Lower lobe of right lung (tissue), 2 donors: ENCODE results near the gene CTSE. TPM values are rescaled to one million over a fixed set of nuclear protein-coding genes. Genes with fewer than 3 reads are reported as not detected.

Experiments used
- ATAC-seq, 2 donors: fragments of 200-7000 bp; cut with Tn5 transposase; one replicate each; pipeline ENCODE4 v1.9.1; 2020 to 2022; ENCODE audit warnings: mild to moderate bottlenecking in 2 of 2, moderate library complexity in 2 of 2
- DNase-seq: peaks from one replicate; pipeline ENCODE4 v3.0.0-alpha.2; 2020
- H3K27ac ChIP-seq: fragments of 200-600 bp; one replicate; pipeline ENCODE4 v1.8.0; 2022
- H3K27me3 ChIP-seq: fragments of 200-600 bp; one replicate; pipeline ENCODE4 v1.8.0; 2022; ENCODE audit warnings: low read depth
- H3K36me3 ChIP-seq: fragments of 200-600 bp; one replicate; pipeline ENCODE4 v1.8.0; 2022; ENCODE audit warnings: mild to moderate bottlenecking
- H3K4me1 ChIP-seq: fragments of 200-600 bp; one replicate; pipeline ENCODE4 v1.8.0; 2022
- H3K4me3 ChIP-seq: fragments of 200-600 bp; one replicate; pipeline ENCODE4 v1.8.0; 2022; ENCODE audit warnings: mild to moderate bottlenecking
- H3K9me3 ChIP-seq: fragments of 200-600 bp; one replicate; pipeline ENCODE4 v1.8.0; 2022
- intact Hi-C: fragments of 100-400 bp; cut with DNase I; formaldehyde crosslinking; loops from one replicate; pipeline ENCODE4 v1.11.0; 2022
- total RNA-seq: library from RNA; stranded (reverse); fragmentation: NEBNext Ultra II Directional; extraction: Animal tissue kit (Norgen Biotek cat#: 25700); gene quantifications from one replicate; pipeline ENCODE4 v1.2.1, GENCODE V29; 2021
- TF ChIP-seq, protein P1 (sequence below): fragments of 200-600 bp; IDR thresholded peaks from one replicate; pipeline ENCODE4 v1.8.0; 2022; ENCODE audit warnings: antibody characterized with exemption, mild to moderate bottlenecking
- donor health status: DM: no; HTN: yes; CAD: no; lungs with severe emphysema.

CTSE gene
- total RNA-seq, 1 donor from 2014 or later: 63.6 TPM

GRCh38 chr1:205961991-205962820 is 61.5 kb downstream of the CTSE start:
- no peaks in the 10 kb centered on the region for H3K36me3 ChIP-seq
- peaks cover 23% of the 10 kb centered on the region for H3K4me1 ChIP-seq
- no peaks in the 10 kb centered on the region for H3K27me3 ChIP-seq
- peak overlapping the region; percentile 49 for H3K27ac ChIP-seq
- TF ChIP-seq, protein P1, sequence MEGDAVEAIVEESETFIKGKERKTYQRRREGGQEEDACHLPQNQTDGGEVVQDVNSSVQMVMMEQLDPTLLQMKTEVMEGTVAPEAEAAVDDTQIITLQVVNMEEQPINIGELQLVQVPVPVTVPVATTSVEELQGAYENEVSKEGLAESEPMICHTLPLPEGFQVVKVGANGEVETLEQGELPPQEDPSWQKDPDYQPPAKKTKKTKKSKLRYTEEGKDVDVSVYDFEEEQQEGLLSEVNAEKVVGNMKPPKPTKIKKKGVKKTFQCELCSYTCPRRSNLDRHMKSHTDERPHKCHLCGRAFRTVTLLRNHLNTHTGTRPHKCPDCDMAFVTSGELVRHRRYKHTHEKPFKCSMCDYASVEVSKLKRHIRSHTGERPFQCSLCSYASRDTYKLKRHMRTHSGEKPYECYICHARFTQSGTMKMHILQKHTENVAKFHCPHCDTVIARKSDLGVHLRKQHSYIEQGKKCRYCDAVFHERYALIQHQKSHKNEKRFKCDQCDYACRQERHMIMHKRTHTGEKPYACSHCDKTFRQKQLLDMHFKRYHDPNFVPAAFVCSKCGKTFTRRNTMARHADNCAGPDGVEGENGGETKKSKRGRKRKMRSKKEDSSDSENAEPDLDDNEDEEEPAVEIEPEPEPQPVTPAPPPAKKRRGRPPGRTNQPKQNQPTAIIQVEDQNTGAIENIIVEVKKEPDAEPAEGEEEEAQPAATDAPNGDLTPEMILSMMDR: no peak
- H3K9me3 ChIP-seq: no peaks in the 10 kb centered on the region
- DNase-seq (peak; percentile 87), ATAC-seq (peak; percentile 88)
- no peak overlapping the region for H3K4me3 ChIP-seq
- intact Hi-C loops: no loop called here

- Histone ChIP-seq H3K36me3 (no peaks in the 10 kb centered on the region), H3K4me3 (no peak overlapping the region), H3K27me3 (no peaks in the 10 kb centered on the region), H3K4me1 (peaks cover 23% of the 10 kb centered on the region), H3K9me3 (no peaks in the 10 kb centered on the region), H3K27ac (peak overlapping the region; percentile 49)
- intact Hi-C loops: no loop called here
- ATAC-seq (peak; percentile 41 to 49), DNase-seq (no peak)
- TF ChIP-seq, protein P1: no peak
These were observed 62.3 kb downstream of the CTSE start for GRCh38 chr1:205961405-205961804.

GRCh38 chr1:205959789-205960188 is 63.9 kb downstream of the CTSE start:
- H3K36me3 ChIP-seq: no peaks in the 10 kb centered on the region
- H3K4me1 ChIP-seq: peaks cover 23% of the 10 kb centered on the region
- H3K27me3 ChIP-seq: no peaks in the 10 kb centered on the region
- ATAC-seq: no peak
- no peak overlapping the region for H3K4me3 ChIP-seq
- TF ChIP-seq, protein P1: no peak
- no peak overlapping the region for H3K27ac ChIP-seq
- DNase-seq: no peak
- intact Hi-C loops: no loop called here
- H3K9me3 ChIP-seq: no peaks in the 10 kb centered on the region

Other genes with a start within 250 kb of the CTSE start
- gene RAB29, start 248.4 kb downstream of the CTSE start, total RNA-seq: 23.9 TPM
- 29.3 TPM for gene SLC41A1, start 210.7 kb downstream of the CTSE start, total RNA-seq
- 0.30 TPM for gene PM20D1, start 173.8 kb downstream of the CTSE start, total RNA-seq
- gene SLC26A9, start 80.4 kb downstream of the CTSE start, total RNA-seq: 18.2 TPM
- 9.1 TPM for gene RAB7B, start 20.5 kb downstream of the CTSE start, total RNA-seq
- gene RHEX, start 29.3 kb upstream of the CTSE start, total RNA-seq: 13.5 TPM
- gene AVPR1B, start 93.5 kb upstream of the CTSE start, total RNA-seq: not detected
- gene FAM72A, start 178.9 kb upstream of the CTSE start, total RNA-seq: 5.2 TPM
- 70.2 TPM for gene SRGAP2, start 179.6 kb upstream of the CTSE start, total RNA-seq